ENCODE data around the gene SZRD1.

Gene SZRD1

DNA sequence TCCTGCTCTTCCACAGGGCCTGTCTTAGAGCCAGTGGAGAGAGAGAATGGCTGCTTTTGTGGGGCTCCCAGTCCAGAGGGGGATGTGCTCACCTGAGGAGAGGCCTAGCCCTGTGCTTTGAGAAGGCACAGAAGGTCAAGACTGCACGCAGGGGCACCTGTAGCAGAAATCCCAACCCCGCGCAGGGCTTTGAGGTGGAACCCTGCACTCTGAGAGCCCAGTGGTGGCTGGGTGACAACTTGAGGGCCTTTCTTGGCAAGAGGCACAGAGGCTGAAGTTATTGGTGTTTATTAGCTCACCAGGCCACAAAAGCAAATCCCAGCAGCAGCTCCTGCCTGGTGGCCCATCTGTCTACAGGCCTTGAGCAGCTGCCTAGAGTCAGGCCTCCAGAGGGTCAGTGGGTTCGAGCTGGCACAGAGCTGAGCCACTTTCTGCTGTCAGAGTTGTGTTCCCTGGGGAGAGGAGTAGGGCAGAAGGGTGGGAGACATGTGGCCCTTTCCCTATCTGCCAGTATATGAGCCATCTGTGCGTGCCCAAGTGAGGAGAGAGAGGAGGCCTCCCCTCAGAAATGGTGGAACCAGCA lies 31.4 kb downstream of the SZRD1 start:
- DNase-seq: no peak

DNA sequence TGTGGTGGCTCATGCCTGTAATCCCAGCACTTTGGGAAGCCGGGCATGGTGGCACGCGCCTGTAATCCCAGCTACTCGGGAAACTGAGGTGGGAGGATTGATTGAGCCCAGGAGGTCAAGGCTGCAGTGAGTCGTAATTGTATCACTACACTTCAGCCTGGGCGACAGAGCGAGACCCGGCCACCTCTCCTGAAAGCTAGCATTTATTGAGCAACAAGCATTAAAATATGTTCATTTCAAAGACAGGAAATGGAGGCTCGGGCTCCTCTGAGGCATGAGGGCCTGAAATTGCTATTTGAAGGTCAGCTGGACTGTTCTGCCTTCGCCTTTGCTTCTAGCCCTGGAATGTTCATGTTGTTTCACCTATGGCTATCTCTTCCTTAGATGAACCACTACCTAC lies 35.7 kb downstream of the SZRD1 start:
- no peak for DNase-seq

DNA sequence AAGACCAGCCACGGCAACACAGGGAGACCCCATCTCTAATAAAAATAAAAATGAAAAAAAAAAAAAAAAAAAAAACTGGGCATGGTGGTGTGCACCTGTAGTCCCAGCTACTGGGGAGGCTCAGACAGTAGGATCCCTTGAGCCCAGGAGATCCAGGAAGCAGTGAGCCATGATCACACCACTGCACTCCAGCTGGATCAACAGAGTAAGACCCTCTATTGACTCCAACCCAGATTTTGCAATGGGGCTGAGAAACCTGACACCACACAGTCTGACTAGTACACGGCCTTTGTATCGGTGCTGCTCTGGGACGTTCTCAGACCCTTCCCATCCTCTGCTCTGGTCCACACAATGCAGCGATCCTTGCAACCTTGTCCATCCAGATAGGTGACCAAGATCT lies 38.4 kb downstream of the SZRD1 start:
- DNase-seq: no peak

DNA sequence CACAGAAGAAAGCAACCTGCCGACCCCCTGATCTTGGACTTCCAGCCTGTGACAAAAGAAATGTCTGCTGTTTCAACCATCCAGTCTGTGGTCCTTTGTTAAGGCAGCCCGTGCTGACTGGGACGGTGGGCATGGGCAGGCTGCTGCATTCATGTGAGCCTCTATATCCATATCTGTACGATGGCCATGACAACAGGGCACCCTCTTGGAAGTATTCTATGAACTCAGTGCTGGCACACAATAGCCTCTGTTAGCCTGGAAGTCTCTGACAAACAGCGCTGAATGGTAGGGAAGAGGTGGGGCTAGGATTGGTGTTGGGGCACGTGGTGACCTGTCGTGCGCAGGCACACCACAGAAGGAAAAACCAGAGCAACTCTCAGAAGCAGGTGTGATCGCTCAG lies 39.8 kb downstream of the SZRD1 start:
- no peak for DNase-seq

DNA sequence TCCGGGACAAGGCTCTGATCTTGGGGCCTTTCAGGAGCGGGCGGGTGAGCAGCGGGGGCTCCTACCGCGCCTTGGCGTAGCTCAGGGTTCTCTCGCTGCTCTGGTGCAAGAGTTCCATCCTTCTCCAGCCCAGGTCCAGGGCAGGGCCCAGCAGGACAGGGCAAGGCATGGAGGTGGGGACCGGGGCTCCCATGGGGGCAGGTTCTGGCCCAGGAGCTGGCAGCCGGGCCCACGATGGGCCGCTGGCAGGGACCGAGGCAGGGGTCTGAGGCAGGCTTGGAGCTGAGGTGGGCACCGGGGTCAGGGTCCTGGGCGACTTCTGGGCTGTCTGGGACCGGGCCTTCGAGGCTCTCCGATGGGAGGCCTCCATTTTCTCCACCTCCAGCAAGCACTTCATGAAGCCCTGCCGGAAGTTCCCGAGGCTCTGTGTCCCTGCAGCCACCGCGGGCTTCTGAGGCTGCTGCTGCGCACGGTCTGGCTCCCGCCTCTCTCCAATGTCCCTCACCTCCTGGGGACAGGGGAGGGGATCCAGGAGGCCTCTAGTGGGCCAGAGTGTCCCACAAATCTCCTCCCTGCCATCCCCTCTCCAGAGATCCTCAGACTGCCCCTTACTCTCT lies 42.6 kb downstream of the SZRD1 start:
- no peak for DNase-seq

DNA sequence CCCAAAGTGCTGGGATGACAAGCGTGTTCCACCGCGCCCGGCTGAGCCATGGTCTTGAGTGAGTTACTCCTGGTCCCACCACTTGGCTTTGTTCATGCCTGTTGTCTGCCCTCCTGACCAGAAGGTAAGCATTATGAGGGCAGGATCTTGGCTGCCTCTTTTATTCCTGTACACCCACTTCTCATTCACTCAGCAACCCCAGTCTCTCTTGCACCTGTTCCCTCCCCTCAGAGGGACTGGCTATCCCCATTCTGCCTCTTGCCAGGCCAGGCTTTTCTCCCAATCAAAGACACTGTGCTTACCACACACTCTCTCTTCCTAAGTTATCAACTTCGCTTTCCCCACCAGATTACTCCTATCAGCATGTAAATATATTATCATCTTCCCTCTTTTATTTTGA lies 43.8 kb downstream of the SZRD1 start:
- DNase-seq: no peak

DNA sequence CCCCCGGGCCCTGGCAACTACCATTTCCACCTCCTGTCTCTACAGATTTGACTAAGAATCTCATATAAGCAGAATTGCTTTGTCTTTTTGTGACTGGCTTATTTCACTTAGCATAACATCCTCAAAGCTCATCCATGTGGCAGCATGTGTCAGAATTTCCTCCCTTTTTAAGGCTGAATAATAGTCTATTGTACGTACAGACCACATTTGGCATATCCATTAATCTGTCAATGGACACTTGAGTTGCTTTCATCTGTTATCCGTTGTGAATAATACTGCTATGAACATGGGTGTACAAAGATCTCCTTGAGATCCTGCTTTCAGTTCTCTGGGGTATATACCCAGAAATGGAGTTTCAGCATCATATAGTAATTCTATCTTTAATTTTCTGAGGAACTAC lies 46.1 kb downstream of the SZRD1 start:
- DNase-seq: no peak

DNA sequence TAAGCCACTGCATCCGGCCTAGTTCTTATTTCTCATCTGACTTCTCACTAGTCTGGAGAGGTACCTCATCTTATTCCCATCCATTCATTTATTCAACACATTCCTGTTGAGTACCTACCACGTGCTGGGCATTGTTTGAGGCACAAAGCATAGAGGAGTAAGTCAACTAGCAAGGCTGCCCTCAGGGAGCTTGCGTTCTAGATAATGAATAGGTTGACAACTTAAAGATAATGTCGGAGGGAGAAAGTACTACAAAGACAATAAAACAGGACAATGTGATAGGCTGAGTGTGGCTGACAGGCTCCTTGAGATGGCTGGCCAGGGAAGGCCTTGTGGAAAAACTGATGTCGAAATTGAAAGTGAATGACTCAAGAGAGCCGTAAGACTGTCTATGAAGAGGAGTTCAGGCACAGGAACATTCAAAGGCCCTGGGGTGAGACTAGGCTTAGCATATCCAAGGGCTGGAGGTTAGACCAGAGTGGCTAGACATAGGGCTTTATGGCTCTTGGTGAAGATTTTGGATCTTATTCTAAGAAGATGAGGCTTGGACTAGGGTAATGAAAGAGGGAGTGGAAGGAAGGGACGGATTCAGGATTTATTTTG lies 51.9 kb downstream of the SZRD1 start:
- no peak for DNase-seq

DNA sequence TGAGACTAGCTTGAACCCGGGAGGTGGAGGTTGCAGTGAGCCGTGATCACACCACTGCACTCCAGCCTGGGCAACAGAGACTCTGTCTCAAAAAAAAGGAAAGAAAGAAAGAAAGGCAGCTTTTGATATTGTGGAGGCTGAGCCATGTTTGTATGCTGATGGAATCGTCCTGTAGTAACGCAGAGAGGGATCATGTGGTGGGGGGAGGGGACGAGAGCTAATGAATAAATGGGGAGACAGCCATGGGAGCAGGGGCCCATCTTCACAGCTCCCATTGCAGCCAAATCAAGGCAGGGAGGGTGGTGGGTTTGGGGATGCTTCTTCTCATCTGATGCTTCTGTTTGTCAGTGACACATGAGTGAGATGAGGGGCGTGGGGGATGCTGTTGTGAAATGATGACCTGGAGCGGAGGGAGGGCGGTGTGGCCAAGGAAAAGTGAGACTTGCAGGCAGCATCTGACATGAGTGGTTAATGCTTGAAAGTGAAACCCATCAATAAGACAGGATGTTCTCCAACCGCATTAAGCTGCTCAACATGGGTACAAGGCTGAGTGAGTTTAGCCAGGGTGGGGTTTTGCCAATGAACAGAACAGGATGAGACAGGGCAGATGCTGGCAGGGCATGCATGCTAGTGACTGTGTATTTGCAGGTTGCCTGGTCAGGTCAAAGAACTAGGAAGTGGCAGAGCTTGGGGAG lies 53.5 kb downstream of the SZRD1 start:
- peak; percentile 80 for DNase-seq

DNA sequence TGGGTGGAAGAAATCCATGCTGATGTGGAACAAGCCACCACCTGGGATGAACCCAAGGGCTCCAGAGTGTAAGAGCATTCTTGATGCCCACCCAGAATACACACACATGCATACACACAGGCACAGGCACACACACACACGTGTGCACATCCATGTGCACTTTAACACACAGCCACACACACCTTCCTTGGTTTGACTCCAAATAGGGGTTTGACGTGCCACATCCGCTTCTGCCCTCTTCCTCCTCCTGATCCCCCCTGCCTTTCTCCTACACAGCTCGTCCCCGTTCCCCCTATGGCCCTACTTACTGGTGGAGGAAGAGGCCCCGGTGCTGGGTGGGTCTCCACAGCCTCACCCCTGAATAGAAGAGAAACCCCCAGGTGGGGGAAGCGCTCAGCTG lies 54.2 kb downstream of the SZRD1 start:
- DNase-seq: no peak

DNA sequence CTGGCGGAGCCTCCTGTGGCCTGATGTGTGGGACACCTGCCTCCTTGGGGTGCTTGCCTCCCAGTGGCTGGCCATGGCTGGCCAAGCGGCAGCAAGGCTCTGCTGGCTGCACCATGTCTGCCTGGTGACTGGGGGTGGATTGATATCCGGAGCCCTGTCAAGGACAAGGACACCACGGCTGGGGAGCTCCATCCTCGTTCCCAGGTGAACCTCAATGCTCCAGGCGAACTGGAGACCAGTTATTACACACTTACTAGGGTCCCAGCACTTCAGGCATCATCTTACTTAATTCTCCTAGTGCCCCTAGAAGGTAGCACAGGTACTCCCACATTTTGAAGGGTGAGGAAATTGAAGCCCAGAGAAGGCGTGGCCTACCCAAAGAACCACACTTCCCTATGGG lies 55.0 kb downstream of the SZRD1 start:
- DNase-seq: no peak

DNA sequence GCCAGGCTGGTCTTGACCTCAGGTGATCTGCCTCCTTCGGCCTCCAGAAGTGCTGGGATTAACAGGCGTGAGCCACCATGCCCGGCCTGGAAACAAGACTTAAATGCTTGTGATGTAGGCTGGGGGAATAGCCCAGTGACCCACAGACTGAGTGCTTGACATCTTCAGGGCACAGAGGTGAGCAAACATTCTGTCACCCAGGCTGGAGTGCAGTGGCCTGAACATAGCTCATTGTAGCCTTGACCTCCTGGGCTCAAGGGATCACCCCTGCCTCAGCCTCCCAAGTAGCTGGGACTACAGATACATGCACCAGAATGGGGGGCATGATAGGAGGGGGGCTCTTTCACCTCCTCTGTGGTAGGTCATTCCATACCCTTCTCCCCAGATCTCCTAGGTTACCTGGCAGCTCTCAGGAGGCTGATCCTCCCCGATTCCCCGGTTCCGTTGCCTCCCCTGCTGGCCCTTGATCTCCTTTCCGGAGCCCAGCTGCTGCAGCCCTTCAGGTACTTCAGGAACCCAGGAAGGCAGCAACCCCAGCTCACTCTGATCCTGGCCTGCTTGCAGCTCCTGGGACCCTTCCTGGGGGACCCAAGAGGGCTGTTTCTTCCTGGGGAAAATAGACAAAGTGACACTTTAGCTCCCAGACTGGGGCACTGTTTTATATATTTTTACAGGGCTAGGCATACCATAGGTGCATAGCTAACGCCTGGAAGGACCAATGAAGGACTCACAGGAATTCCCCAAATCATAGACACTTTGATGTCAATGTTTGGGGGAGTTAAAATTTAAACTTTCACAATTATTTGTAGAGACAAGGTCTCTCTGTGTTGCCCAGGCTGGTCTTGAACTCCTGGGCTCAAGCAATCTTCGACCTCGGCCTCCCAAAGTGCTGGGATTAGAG lies 58.3 kb downstream of the SZRD1 start:
- no peak for DNase-seq

DNA sequence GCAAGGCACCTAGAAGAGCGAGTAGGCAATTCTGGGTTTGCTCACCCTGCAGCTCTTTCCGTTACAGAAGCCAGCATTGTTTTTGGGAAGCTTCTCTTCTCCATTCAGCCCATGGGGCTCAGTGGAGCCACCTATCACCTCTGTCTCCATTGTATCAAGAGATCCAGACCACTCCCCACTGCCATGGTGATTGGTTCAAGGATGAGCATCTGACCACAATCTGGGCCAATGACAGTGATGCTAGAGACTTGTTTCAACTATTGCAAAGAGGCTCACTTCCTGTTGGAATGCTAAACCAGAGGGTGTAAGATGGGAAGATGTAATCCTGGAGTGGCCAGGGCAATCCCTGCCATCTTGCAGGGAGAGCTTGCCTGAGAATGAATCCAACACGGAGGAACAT lies 63.6 kb downstream of the SZRD1 start:
- no peak for DNase-seq

DNA sequence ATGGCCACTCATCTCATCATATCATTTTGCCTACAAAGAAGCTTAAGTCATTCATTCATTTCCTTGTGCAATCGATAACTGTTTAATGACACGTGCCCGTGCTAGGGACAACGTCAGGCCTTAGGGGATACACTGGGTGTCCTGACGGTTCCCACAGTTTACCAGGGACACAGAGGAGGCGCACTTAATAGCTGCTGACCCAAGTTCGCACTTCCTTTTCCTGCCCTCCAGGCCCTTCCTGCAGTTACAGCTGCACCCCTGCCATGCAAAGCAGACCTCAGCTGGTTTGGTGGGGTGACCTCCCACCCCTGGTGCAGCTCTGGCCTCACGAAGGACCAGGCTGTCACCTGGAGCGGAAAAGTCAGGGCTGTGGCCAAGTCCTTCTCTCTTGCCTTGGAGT lies 66.0 kb downstream of the SZRD1 start:
- DNase-seq: no peak

DNA sequence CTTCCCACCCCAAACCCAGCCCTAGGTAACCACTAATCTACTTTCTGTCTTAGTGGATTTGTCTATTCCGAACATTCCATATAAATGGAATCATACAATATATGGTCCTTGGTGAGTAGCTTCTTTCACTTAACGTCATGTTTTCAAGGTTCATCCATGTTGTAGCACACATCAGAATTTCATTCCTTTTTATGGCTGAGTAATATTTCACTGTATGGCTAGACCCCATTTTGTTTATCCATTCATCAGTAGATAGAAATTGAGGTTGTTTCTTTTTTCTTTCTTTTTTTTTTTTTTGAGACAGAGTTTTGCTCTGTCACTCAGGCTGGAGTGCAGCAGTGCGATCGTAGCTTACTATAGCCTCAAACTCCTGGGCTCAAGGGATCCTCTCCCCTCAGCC lies 67.0 kb downstream of the SZRD1 start:
- DNase-seq: no peak

DNA sequence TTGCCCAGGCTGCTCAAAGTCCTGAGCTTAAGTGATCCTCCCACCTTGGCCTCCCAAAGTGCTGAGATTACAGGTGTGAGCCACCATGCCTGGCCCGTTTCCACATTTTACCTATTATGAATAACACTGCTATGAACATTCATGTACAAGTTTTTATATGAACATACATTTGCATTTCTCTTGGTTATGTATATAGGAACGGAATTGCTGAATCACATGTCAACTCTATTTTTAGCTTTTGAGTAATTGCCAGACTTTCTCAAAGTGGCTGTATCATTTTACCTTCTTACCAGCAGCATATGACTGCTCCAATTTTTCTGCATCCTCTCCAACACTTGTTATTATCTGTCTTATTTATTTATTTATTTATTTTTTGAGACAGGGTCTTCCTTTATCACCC lies 67.5 kb downstream of the SZRD1 start:
- DNase-seq: no peak

DNA sequence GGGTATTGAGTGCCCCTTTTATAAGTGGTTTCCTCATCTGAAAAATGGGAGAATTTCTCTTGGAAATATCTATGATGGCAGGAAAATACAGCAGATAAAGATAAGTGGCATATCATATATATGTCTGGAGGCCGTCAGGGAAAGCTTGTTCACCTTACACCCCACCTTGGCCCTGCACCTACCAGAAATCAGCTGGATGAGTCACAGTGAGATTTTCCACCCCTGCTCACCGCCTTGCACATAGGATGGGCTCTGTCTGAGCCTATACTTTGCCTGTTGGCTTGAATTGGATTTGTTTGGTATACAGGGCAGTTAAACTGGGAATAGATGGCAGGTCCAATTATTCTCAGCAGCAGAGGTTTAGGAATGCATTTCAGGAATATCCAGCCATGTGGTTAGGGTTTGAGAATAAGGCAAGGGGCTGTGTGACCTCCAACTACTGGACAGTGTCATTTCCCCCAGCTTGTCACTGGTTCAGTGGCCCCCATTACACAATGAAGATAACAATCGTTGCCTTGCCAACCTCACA lies 70.0 kb downstream of the SZRD1 start, which contains the start of gene SPATA21:
TSS of gene SPATA21 (minus strand) at position 479 of the 529 bp plus-strand sequence. CDS start 6,053 bp downstream, outside the sequence.
- DNase-seq: no peak

DNA sequence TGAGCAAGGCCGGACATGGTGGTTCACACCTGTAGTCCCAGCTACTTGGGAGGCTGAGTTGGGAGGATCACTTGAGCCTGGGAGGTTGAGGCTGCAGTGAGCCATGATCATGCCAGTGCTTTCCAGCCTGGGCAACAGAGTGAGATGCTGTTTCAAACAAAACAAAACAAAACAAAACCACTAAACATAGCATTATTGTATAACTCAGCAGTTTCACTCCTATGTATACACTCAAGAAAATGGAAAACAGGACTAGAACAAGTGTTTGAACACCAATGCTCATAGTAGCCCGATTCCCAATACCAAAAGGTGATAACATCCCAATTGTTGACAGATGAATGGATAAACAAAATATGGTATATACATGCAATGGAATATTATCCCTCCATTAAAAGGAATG lies 71.5 kb downstream of the SZRD1 start:
- no peak for DNase-seq

DNA sequence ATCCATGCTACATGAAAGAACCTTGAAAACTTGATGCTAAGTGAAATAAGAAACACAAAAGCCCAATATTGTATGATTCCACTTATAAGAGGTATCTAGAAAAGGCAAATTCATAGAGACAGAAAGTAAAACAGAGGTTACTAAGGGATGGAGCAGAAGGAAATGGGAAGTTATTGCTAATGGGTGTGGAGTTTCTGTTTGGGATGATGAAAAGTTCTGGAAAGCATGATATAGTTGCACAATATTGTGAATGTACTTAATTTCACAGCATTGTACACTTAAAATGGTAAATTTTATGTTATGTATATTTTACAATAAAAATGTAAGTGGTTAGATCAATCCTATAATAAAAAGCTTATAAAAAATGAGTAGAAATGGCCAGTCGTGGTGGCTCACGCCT lies 71.9 kb downstream of the SZRD1 start:
- DNase-seq: no peak

DNA sequence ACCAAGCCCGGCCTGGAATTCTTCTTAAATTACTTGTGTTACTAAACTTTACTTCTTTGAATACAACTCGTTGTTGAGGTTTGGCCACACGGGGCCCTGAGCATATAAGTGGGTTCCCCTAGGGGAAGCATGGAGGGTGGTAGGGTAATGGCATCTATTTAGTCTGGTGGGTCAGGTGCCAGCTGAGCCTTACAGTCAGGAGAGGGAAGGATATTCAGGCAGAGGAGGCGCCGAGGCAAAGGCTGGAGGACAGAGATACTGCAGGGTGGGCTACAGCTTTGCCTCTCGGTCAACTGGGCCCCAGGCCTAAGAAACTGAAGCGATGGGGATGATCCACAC lies 73.1 kb downstream of the SZRD1 start:
- DNase-seq: no peak

DNA sequence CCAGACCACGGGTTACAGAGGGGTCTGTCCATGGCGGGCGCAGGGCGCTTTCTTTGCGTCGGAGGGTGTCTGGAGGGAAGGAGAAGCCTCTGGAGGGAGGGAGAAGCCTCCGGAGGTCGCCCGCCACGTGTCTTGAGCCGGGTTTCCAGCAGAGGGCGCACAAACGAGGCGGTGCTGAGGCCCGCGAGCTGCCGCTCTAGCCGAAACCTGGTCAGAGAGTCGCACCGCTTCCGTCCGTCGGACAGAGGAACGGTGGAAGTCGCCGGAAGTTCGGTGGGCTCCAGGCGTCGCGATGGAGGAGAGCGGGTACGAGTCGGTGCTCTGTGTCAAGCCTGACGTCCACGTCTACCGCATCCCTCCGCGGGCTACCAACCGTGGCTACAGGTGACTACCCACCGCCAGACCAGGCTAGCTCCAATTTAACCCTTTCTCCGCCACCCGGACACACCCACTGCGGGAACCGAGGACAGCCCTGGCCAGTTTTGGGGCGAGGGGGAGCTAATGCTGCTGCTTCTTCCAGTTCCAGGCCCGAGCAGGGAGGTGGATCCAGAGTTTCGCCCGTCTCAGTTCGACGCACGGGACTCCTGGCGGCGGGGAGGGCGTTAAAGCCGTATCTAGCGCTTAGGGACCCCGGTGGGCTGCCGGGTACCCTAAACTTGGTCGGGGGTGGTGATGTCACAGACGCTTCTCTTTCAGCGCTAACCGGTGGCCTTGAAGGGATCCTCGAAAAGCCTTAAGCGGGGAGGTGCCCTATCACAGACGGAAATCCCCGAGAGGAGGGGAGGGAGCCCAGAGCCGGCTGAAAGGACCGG lies 73.6 kb downstream of the SZRD1 start, which contains the start of gene NECAP2:
TSS of gene NECAP2 (plus strand) at position 255 of the 812 bp plus-strand sequence. CDS start at position 293, 38 bp downstream.
- peak; percentile 99 for DNase-seq

DNA sequence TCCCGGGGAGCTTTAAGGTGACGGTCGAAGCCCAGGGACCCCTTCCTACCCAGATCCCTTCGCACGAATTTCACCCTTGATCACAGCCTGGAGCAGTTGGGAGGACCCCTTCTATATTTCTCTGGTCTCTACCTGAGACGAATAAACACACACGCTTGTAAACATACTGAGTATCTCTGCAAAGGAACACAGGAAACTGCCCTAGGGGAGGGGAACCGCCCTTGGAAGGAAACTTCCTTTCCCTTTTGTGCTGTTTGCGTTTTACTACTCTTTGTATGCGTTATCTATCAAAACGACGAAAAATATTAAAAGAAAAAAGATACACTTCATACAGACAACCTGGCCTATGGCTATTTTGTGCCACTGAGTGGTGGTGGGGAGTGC lies 74.2 kb downstream of the SZRD1 start:
- DNase-seq: no peak

Measured in activated CD8-positive, alpha-beta memory T cell treated with anti-CD3 and anti-CD28 coated beads for 24 hours (primary cell).